ENCODE measurements around the gene MEGF6.

GRCh38 chr1:3450202-3450863, 161.0 kb downstream of the MEGF6 start:
- TF ChIP-seq CTCF (IDR thresholded peaks at IDR 0.05; ENCODE audit: insufficient read depth, low read length) (no peak), REST (IDR thresholded peaks at IDR 0.05; ENCODE audit: insufficient replicate concordance, low read depth) (no peak), GABPA (IDR thresholded peaks at IDR 0.05; ENCODE audit: low read depth) (no peak), POLR2AphosphoS5 (IDR thresholded peaks at IDR 0.05; ENCODE audit: low read depth) (no peak), SPI1 (IDR thresholded peaks at IDR 0.05; ENCODE audit: borderline replicate concordance, low read depth) (no peak)
